Stimulated activated CD4-positive, alpha-beta T cell treated with anti-CD3 and anti-CD28 coated beads, Interleukin-2, amount 100 ng/mL, for 48 hours (primary cell): ENCODE results near the gene TSC22D3.
A peak's percentile ranks its signal among the peaks of the same experiment; 100 is the strongest.
"Not testable (repeated sequence)": the region's sequence is repeated elsewhere in the genome, so short reads cannot be mapped to it uniquely, and the experiment has no call there.

Experiments used
- DNase-seq, 2 donors: peaks; one replicate each; pipeline ENCODE4 v3.0.0-alpha.2; 2020

TSC22D3 gene

DNA sequence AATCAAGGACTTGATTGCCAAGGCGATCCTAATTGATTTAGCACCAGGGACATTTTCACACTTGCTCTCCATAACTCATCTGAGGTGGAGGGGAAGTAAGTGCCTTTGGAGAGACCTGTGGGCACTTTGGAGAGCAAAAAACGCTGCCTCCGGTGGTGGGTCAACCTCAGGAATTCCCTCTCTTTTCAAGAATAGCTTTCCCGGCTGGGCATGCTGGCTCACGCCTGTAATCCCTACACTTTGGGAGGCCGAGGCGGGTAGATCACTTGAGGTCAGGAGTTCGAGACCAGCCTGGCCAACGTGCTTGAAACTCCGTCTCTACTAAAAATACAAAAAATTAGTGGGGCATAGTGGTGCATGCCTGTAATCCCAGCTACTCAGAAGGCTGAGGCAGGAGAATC, 98.1 kb downstream of the TSC22D3 start:
- DNase-seq, result no peak

GRCh38 chrX:107676559-107677378, 98.8 kb downstream of the TSC22D3 start:
- DNase-seq, result peak in 1 of 2 donors; percentile 36

- DNase-seq, result no peak
Observed at GRCh38 chrX:107675823-107676555, 99.6 kb downstream of the TSC22D3 start.

GRCh38 chrX:107675365-107675654, 100.3 kb downstream of the TSC22D3 start:
- DNase-seq, result no peak

GRCh38 chrX:107674480-107675364, 100.9 kb downstream of the TSC22D3 start:
- no peak for DNase-seq

- peak; percentile 73 to 74 for DNase-seq
Observed at GRCh38 chrX:107673933-107674479, 101.6 kb downstream of the TSC22D3 start.

- no peak for DNase-seq
Observed at GRCh38 chrX:107673431-107673830, 102.2 kb downstream of the TSC22D3 start.

- DNase-seq, result peak in 1 of 2 donors; percentile 54
Observed at GRCh38 chrX:107672955-107673378, 102.6 kb downstream of the TSC22D3 start.

- not testable (repeated sequence) for DNase-seq
Observed at GRCh38 chrX:107671256-107671655, 104.3 kb downstream of the TSC22D3 start.

DNA sequence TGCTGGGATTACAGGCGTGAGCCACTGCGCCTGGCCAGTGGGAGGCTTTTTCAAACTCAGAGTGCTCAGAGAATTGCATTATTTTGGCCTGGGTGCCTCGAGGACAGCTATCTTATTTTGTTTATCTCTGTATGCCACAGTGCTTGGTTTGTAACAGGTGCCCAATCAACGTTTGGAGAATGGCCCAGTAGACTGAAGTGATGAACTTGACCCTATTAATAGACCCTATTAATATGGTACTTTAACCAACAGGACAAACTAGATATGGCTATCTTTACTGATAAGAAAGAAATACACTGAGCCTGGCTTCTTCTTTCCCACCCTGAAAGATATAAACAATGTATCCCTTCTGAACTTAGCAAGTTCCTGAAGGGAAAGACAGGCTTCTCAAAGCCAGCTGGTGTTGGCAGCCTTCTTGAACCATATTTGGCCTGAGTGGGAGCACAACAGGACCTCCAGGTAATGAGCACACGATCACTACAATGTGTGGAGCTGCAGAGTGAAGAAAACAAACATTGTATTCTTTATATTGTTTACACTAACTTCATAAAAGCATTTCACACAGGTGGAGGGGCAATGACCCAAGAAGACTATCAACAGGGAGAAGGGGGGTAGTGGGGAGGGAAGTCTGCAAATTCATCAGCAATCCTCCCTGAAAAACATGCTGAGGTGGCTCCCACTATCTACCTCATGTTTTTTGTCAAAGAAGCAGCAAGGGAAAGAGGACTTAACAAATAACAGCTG, 105.5 kb downstream of the TSC22D3 start:
- DNase-seq, result no peak

GRCh38 chrX:107669261-107669660, 106.3 kb downstream of the TSC22D3 start:
- no peak for DNase-seq

GRCh38 chrX:107668710-107669109, 106.9 kb downstream of the TSC22D3 start:
- DNase-seq, result not testable (repeated sequence)

GRCh38 chrX:107667426-107667825, 108.2 kb downstream of the TSC22D3 start:
- DNase-seq, result no peak

GRCh38 chrX:107666931-107667330, 108.7 kb downstream of the TSC22D3 start:
- DNase-seq, result no peak
